Prostate gland (tissue), 2 donors: ENCODE measurements around the gene EPS15. TPM values are rescaled to one million over a fixed set of nuclear protein-coding genes. Genes with fewer than 3 reads are reported as not detected.

ENCODE experiments used
- DNase-seq: peaks from one replicate; pipeline ENCODE4 v3.0.0-alpha.2; 2019; ENCODE audit warnings: low spot score
- H3K27ac ChIP-seq, 2 donors: fragments of 200-600 bp; sonication (generic); 2 replicates each; pipeline ENCODE4 v1.5.1; 2017 to 2019
- H3K27me3 ChIP-seq: fragments of 200-600 bp; sonication (generic); replicated peaks from 2 replicates; pipeline ENCODE4 v1.5.1; 2019; ENCODE audit not compliant: insufficient read depth
- H3K36me3 ChIP-seq, 2 donors: fragments of 200-600 bp; sonication (generic); 1 replicate in 1 of 2; 2 replicates in 1 of 2; pipeline versions ENCODE4 v1.5.1 to v1.8.1; 2017 to 2019
- H3K4me1 ChIP-seq: fragments of 200-600 bp; sonication (generic); replicated peaks from 2 replicates; pipeline ENCODE4 v1.5.1; 2019
- H3K4me3 ChIP-seq, 2 donors: fragments of 200-600 bp; sonication (generic); 2 replicates each; pipeline ENCODE4 v1.5.1; 2017 to 2019
- H3K9me3 ChIP-seq: fragments of 200-600 bp; sonication (generic); 2 replicates; pipeline ENCODE4 v1.5.1; 2017
- CTCF ChIP-seq, 4 experiments: fragments of 200-600 bp in 2 of 4; fragments of 450-650 bp in 2 of 4; sonication (generic) in 2 of 4; IDR thresholded peaks; 1 replicate in 3 of 4; 2 replicates in 1 of 4; pipeline ENCODE4 v1.5.1; 2016 to 2019; ENCODE audit warnings: antibody characterized with exemption in 4 of 4, mild to moderate bottlenecking in 2 of 4, moderate library complexity in 2 of 4
- POLR2A ChIP-seq: fragments of 450-650 bp; IDR thresholded peaks from one replicate; pipeline ENCODE4 v1.6.1; 2016; ENCODE audit warnings: antibody characterized with exemption, mild to moderate bottlenecking
- POLR2AphosphoS5 ChIP-seq: sonication (generic); formaldehyde crosslinking; IDR thresholded peaks from one replicate; pipeline ENCODE4 v1.6.1; 2017; ENCODE audit warnings: antibody characterized with exemption
- WGBS: methylation state at CpG from one replicate; pipeline ENCODE4 v1.1.5; 2018; 5-methylcytosine and 5-hydroxymethylcytosine counted together
- intact Hi-C: fragments of 100-400 bp; cut with DNase I; formaldehyde crosslinking; loops from one replicate; pipeline ENCODE4 v1.14.2; 2022
- total RNA-seq, 2 donors: library from RNA; depleted of rRNA; stranded (reverse); fragments of >200 nt; gene quantifications; one replicate each; pipeline ENCODE4 v1.1.0, GENCODE V29; 2016

Gene EPS15
- total RNA-seq, 2 donors from 2014 or later: 62.4 to 70.4 TPM

GRCh38 chr1:51499694-51500093 lies 19.4 kb downstream of the EPS15 start:
- Histone ChIP-seq H3K27ac (no peak overlapping the region), H3K36me3 (no peaks in the 10 kb centered on the region), H3K4me3 (no peak overlapping the region), H3K27me3 (no peaks in the 10 kb centered on the region), H3K9me3 (no peaks in the 10 kb centered on the region), H3K4me1 (no peaks in the 10 kb centered on the region)
- 100% methylated on average over 2 of the region's 2 CpGs for WGBS
- intact Hi-C loops: no loop called here
- no peak for DNase-seq
- TF ChIP-seq POLR2AphosphoS5: no peak
- no peak for TF ChIP-seq CTCF (IDR thresholded peaks at IDR 0.05)
- no peak for TF ChIP-seq POLR2A

- H3K27me3 ChIP-seq: no peaks in the 10 kb centered on the region
- H3K36me3 ChIP-seq: no peaks in the 10 kb centered on the region
- no peak overlapping the region for H3K4me3 ChIP-seq
- intact Hi-C loops: no loop called here
- no peaks in the 10 kb centered on the region for H3K4me1 ChIP-seq
- H3K9me3 ChIP-seq: no peaks in the 10 kb centered on the region
- DNase-seq: no peak
- H3K27ac ChIP-seq: no peak overlapping the region
- 96% methylated on average over 2 of the region's 2 CpGs for WGBS
- TF ChIP-seq POLR2A (no peak), CTCF (IDR thresholded peaks at IDR 0.05) (no peak)
Observed at GRCh38 chr1:51498924-51499323, 20.1 kb downstream of the EPS15 start.

- Histone ChIP-seq H3K4me3 (no peak overlapping the region), H3K9me3 (no peaks in the 10 kb centered on the region), H3K27ac (no peak overlapping the region), H3K27me3 (no peaks in the 10 kb centered on the region), H3K4me1 (no peaks in the 10 kb centered on the region), H3K36me3 (no peaks in the 10 kb centered on the region)
- no peak for DNase-seq
- TF ChIP-seq POLR2AphosphoS5: no peak
- intact Hi-C loops: no loop called here
- WGBS: 97% methylated on average over 5 of the region's 5 CpGs
Observed at GRCh38 chr1:51497340-51497739, 21.7 kb downstream of the EPS15 start.

- no peaks in the 10 kb centered on the region for H3K9me3 ChIP-seq
- no peak for DNase-seq
- intact Hi-C loops: no loop called here
- no peak overlapping the region for H3K27ac ChIP-seq
- TF ChIP-seq CTCF (IDR thresholded peaks at IDR 0.05) (no peak), POLR2AphosphoS5 (no peak), POLR2A (no peak)
- no peak overlapping the region for H3K4me3 ChIP-seq
- no peaks in the 10 kb centered on the region for H3K27me3 ChIP-seq
- H3K4me1 ChIP-seq: peaks cover 3% of the 10 kb centered on the region
- WGBS: 35% methylated on average over 1 of the region's 1 CpG
- H3K36me3 ChIP-seq: no peaks in the 10 kb centered on the region
Observed at GRCh38 chr1:51494138-51494830, 24.8 kb downstream of the EPS15 start.

GRCh38 chr1:51491166-51491981 lies 27.7 kb downstream of the EPS15 start:
- Histone ChIP-seq H3K27me3 (no peaks in the 10 kb centered on the region), H3K4me1 (peaks cover 3% of the 10 kb centered on the region), H3K36me3 (no peaks in the 10 kb centered on the region), H3K9me3 (no peaks in the 10 kb centered on the region), H3K27ac (no peak overlapping the region), H3K4me3 (no peak overlapping the region)
- TF ChIP-seq CTCF (IDR thresholded peaks at IDR 0.05) (no peak), POLR2A (no peak), POLR2AphosphoS5 (no peak)
- WGBS: 66% methylated on average over 4 of the region's 4 CpGs
- DNase-seq: no peak
- intact Hi-C loops: no loop called here
